GM21423 (cell line): ENCODE results near the gene RPS6KA5.
"Not testable (repeated sequence)": the region's sequence is repeated elsewhere in the genome, so short reads cannot be mapped to it uniquely, and the experiment has no call there.

Source experiments
- ATAC-seq: cut with Tn5 transposase; IDR thresholded peaks from one replicate; pipeline ENCODE4 v1.9.1; 2021; ENCODE audit warnings: mild to moderate bottlenecking, moderate library complexity; ENCODE audit not compliant: unreplicated experiment

RPS6KA5 gene

DNA sequence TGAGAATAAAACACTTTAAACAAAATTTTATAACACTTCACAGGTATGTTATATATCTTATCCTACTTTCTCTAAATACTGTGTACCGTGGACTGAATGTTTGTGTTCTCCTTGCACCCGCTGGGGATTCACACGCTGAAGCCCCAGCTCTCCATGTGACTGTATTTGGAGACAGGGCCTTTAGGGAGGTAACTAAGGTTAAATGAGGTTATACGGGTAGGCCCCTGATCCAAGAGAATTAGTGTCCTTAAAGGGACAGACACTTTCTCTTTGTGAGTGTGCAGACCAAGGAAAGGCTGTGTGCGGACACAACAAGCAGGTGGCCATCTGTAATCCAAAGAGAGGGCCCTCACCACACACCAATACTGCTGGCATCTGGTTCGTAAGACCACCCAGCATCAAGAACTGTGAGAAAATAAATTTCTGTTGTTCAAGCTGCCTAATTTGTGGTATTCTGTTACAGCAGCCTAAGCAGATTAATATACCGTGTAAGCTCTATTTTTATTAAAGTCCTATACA, 174.1 kb downstream of the RPS6KA5 start:
- no peak for ATAC-seq

DNA sequence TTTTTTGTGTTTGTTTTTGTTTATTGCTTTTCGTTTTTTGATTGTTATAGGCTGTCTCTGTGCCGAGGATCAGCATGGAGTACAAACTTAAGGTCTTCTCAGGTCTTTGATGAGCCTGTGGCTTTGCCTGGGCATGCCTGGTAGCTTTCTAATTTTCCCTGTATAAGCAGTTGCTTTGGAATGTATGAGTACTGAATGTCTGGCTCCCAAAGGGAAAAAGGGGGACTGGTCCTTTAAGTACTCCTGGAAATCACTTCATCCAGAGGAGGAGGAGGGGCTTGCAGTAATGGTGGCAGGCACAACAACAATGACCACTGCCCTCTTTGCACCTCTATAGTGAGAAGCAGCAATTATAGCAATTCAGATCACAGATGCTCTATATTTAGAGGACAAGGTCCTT, 176.7 kb downstream of the RPS6KA5 start:
- ATAC-seq, result no peak

DNA sequence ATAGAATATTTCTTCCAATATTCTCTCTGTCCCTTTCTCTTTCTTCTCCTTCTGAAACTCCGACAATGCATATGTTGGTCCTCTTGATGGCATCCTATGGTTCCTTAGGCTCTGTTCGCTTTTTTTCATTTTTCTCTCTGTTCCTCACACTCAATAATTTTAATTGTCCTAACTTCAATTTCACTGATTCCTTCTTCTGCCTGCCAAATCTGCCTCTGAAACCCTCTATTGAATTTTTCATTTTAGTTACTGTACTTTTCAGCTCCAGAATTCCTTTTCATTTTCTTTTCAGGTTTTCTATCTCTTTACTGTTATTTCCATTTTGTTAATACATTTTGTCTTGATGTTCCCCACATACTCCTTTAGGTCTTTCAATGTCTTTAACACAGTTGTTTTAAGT, 177.2 kb downstream of the RPS6KA5 start:
- no peak for ATAC-seq

DNA sequence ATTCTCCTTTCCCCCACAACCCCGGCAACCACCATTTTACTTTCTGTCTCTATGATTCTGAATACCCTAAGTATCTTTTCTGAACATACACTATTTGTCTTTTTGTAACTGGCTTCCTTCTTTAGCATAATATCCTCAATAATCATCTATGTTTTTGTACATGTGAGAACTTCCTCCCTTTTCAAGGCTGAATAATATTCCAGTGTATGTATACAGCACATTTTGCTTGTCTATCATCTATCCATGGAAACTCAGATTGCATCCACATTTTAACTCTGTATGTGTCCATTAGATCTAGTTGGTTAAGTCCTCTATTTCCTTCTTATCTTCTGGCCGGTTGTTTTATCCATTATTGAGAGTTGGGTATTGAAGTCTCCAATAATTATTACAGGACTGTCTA, 180.2 kb downstream of the RPS6KA5 start:
- ATAC-seq, result no peak

DNA sequence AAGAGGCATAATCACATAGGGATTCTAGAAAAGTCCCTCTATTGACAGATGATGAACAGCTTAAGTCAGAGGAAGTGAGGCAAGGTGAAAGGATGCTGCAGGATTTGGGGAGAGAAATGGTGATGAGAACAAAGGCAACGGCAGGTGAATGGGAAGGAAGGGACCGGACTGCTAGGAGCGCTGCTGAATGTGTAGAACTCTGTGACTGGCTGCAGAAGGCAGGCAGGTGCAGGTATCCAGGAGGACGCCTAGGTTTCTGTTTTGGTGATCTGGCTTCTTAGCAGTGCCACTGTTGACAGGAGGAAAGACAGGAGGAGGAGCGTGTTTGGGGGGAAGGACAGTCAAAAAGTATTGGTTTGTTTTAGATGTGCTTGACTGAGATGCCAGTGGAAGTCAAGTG, 185.8 kb downstream of the RPS6KA5 start:
- ATAC-seq, result no peak

DNA sequence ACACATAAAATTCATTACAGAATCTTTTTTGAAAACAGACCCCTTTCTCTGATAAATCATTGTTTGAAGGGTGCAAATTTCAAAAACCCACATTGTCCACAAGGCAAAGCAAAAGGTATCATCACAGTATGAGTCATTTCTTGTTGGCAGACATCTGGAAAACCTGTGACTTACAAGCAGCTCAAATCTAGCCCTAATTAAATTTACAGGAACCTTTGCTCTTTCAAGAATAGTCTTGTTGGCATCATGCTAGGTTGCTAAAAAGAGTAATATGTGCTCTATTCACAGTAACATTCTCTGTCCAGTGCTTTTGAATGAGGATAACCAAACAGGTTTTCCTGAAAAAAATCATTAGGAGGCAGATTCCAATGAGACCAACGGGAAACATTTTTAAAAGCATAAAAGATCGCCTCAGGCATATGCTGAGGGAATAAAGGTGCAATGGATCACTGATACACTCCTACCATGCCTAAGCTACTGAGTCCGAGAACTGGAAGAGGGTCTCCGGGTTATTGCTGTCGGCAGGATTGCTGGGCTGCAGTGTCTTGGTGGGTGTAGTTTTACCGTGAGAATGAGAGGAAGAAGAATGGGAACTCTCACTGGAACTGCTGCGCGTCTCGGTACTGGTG, 188.7 kb downstream of the RPS6KA5 start:
- ATAC-seq, result no peak

DNA sequence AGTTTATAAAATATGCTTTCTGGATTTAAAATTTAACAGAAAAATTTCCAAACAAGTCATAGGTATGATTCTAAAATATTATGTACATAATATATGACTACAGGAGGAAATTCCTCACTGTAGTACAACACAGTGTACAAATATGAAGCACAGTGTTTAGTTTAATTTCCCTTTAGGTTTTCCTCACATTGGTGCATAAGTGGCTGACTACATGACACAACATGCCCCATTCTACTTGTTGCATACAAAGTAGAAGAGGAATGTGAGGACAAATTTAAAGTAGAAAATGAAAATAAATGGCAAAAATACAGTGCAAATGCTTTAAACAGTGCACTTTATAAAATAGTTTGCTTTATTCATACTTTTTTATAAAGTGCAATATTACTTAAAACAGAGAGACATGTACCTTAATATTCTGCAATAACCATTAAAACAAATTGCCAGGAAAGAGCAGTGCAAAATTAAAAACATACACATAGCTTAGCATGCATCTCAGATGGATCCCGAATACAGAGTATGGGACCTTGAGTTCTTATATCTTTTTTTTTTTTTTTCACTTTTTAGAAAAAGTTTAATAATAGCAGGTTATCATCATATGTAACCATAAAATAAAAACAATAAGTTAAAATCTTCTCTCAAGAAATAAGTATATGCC, 189.4 kb downstream of the RPS6KA5 start:
- no peak for ATAC-seq

DNA sequence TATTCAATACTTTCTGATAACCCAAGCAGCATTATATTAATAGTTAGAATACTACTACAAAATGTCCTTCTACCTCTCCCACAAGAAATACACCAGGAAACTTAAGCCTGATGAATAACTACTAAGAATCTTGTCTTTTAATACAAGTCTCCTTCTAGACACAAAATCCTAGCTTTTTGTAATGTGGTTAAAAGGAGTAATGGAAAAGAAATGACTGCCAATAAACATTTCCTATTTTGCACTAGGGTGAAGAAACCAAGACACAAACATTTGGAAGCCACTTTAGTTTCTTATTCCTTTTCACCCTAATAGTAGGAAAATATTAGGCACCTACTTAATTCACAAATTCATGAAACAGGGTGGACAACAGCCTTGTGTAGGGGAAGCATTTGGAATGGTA, 192.9 kb downstream of the RPS6KA5 start:
- ATAC-seq, result no peak

DNA sequence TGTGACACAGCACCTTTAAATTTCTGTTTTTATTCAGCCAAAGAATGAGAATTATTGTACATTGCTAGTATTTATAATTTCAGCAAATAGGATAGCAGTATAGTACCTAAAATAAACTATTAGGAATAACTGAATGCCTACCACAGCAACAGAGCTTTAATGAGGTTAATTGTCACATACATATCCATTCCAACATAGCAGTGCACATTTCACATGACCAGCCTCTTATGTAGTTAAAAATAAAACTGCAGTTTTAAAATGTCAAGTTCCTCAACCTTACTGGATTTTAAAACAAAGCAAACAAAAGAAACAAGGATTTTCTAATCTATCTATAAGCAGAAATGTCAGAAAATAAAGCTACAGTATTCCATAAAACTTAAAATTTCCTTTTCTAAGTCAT, 193.6 kb downstream of the RPS6KA5 start:
- no peak for ATAC-seq

DNA sequence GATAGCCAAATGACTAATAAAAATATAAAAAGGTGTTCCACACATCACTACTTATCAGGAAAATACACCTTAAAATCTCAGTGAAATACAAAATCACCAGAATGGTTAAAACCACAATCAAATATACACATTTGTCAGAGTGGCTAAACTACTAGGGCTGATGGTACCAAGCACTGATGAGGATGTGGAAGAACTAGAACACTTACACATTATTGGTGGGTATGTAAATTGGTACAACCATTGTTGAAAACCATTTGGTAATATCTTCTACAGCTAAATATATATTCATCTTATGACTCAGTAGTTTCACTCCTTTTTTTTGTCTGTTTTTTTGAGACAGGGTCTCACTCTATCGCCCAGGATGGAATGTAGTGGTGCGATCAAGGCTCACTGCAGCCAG, 195.7 kb downstream of the RPS6KA5 start:
- ATAC-seq, result no peak

DNA sequence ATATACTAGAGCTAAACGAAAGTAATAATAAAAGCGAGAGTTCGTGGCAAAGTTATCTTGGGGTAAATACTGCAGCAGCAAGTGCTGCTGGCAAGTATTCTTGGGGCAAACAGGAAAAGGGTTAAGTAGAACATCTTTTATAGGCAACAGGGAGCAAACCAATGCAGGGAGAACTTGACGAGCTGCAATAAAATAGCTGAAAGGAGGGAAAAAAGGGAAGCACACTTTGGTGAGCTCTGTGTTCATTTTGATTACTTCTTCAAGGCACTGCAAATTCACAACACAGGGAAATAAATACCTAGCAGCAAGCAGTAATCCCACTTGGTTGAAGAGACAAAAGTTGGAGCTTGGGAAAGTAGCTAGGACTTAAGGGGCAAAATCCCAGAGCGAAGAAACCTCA, 201.9 kb downstream of the RPS6KA5 start:
- ATAC-seq, result no peak

DNA sequence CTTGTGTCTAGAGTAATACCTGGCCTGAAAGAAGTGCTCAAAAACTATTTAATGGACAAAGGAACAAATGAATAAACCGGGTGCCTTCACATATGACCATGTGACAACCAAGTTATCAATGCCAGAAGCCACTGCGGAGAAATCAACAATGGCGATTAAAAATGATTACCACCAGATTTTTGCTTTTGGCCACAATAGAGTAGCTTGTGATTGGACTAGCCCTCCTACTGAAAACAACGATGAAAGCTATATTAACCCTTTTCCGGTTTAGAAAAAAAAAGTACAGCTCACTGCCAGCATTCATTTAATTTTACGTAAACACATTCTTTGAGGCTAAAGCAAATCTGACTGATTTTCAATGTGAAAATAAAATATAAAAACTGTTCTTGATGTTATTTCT, 202.6 kb downstream of the RPS6KA5 start:
- no peak for ATAC-seq

DNA sequence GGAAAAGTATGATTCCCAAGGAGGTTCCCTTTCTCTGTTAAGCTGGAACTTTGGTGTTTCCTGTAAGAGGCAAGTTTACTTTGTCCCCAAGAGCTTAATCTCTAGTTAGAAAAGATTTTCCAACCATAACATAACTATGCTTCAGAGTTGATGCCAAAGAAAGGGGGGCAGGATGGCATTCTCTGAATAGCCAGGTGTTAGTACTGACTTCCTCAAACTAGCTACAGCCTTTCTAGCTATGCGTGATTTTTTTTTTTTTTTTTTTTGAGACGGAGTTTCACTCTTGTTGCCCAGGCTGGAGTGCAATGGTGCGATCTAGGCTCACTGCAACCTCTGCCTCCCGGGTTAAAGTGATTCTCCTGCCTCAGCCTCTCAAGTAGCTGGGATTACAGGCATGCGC, 204.3 kb downstream of the RPS6KA5 start:
- not testable (repeated sequence) for ATAC-seq

DNA sequence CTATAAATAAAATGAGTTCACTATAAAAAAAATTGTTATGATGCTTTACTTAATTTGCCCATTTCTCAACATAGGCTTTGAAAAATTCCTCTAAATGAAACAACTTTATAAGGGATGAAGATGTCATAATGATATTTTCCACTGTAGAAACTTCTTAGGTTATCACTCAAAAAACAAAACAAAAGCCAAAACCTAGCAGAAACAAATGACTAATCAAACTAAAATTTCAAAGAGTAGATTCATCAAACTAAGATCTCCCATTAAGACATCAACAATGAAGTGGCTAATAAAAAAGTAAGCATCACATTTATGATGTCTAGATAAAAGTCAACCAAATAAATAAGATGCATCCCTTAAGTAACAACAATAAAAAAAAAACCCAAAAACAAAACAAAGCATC, 207.3 kb downstream of the RPS6KA5 start:
- ATAC-seq, result no peak

DNA sequence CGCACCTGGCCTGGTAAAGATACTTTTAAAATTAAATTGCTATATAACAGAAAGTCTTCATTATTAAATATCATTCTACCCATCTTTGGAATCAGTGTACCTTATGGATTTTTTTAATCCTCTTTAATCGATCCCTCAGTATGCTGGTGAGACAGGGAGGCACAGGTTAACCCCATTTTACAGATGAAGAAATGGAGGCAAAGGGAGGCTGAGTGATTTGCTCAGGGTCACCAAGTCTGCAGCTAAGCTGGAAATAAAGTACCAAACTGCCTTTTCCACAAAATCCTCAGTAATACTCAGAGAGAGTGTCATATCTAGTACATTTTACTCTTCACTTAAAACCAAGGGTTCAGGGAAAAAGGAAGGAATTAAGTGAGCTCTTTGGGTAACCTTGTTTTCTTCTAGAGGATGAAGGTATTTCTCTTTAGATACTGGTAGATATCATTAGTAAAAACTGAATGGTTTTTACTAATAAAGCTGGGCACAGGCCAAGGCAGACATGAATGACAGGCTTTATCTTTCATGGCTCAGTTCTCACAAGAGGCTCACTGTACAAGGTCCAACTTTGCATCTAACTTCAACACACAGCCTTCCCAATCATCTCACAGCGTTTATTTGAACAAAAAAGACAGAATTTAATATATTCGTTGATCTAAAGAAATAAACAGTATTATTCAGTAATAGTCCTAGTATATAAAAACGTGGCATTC, 209.0 kb downstream of the RPS6KA5 start:
- ATAC-seq, result no peak

DNA sequence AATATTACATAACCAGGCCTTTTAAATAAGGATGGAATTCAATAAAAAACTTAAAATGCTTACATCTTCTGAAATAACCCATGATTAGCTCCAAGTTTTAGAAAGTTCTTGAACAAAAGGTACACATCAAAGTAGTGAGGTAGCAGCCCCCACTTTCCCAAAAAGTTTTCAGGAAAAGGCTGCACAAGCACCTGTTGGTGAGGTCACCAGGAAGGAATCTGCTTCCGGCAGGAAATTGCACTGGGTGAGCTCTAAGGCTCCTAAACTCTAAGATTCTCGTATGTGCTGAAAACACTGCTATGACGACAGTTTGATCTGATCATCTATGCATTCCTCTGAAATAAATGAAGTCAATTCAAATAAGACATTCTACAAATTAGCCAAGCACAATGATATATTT, 210.0 kb downstream of the RPS6KA5 start:
- no peak for ATAC-seq

DNA sequence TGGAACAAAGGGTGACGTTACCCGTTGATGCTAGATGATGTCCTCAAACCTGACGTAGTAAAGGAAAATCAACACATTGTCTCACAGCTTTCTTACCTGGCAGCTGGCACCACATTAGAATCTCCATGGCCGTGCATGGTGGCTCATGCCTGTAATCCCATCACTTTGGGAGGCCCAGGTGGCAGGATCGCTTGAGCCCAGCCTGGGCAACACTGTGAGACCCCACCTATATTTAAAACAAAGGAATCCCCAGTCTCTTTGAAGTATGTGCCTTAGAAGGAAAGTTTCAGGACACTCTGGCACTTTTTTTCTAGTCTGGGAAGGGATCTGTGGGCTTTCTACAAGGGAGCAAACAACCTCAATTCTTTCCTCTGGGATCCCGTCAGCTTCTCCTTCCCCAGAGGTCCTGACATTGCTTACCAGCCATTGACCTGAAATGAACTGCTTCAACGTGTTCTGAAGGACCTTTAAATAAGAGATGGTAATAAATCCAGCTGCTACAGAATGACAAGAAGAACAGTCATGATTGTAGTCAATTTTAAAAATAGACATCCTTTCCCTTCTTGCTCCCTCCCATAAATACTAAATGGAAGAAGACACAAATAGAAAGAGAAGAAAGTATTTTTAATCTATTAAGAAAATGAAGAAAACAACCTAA, 210.5 kb downstream of the RPS6KA5 start:
- ATAC-seq, result no peak

DNA sequence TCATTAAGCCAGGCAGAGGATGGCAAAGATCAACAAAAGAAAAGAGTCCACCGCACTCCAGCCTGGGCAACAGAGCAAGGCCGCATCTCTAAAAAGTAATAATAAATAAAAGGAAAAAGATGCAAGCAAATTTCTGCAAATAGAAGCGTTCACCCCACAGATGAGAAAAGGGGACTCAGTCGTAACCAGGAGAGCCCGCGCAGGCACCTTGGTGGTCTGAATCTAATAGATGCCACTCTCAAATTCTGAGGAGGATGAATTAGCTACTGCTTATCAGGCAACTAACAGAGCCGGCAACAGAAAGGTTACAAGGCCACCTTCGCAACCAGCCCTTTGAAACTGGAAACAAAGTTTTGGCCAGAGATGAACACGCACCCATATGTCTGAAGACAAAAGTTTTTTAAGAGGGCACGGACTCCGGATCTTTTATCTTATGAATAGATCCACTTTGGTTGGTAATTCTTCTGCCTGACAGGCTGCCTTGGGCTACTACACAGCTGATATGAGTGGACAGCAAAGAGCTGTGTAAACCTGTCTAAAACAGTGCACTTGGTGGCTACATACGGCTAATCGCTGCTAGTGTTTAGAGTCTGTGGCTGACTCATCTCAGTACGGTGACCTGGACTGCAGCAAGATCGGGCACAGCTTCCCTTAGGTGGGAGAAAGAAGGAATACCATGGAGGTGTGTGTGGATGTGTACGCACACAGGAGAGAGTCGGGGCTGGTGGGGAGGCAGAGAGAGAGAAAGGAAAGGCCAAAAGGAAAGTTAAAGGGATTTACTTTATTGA, 211.3 kb downstream of the RPS6KA5 start:
- no peak for ATAC-seq

DNA sequence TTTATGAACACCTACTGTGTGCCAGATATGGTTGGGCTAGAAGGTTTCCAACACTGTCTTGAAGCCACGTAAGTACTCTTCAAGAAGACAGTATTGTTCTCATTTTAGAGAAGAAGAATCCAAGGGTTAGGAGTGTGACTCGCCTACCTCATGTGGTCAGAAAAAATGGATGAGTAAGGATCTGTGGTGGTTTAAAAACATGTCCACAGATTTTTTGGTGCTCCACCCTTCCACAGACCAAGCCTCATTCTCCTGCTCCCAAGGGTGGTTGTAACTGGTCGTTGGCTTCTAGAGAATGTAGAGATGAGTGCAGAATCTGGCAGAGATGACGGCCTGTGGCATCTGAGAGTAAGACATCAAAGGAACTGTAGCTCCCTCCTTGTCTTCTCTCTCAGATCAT, 213.9 kb downstream of the RPS6KA5 start:
- ATAC-seq, result no peak

DNA sequence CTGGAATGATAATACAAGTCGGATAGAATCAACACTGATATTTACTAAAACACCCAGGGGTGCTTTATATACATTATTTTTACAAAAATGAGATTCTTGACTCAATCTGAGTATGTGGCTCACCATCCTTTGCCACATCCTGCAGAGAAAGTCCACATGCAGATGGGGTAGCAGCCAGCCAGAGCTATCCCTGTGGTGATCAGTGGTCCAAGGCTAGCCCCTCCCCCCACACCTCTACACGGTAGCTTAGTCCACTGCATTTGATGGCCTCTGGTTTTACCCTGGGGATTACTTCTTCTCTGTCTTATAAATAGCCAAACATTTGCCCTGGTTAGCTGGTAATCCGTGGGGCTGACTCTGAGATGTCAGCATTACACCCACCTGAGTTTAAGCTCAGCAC, 216.1 kb downstream of the RPS6KA5 start:
- no peak for ATAC-seq

DNA sequence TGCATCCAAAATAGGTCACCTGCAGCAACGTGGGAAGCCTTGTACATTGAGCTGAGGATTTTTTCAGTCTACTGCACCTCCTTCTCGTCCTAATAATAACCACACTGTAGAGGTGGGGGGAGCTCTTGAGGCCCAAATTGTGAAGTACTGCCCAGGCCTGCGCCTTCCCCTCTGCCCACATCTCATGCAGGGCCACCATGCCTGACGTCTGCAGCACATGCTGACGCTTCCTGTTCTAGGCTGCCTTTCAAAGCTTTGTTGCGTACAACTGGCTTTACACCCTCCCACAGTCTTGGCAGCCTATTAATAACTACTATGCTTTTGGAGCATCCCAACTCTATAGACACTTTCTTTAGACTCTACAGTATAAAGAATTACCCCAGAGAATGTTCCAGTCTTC, 217.7 kb downstream of the RPS6KA5 start:
- no peak for ATAC-seq
